CD14-positive monocyte (primary cell): ENCODE results near the gene BANP. TPM values are rescaled to one million over a fixed set of nuclear protein-coding genes. Genes with fewer than 3 reads are reported as not detected.
A peak's percentile ranks its signal among the peaks of the same experiment; 100 is the strongest.
"Not testable (repeated sequence)": the region's sequence is repeated elsewhere in the genome, so short reads cannot be mapped to it uniquely, and the experiment has no call there.

Experiments used
- DNase-seq, 3 donors: peaks; one replicate each; pipeline ENCODE4 v3.0.0-alpha.2; 2011 to 2022
- H2AFZ ChIP-seq: 2 replicates; pipeline ENCODE4 v1.6.0; 2012; ENCODE audit warnings: mild to moderate bottlenecking, low read depth, low read length, inconsistent platforms; ENCODE audit not compliant: insufficient read depth, poor library complexity, severe bottlenecking
- H3K27ac ChIP-seq, 2 donors: 1 replicate in 1 of 2; 2 replicates in 1 of 2; pipeline ENCODE4 v1.5.1; 2012 to 2013; ENCODE audit warnings: low read length in 2 of 2, control low read depth in 1 of 2, inconsistent platforms in 1 of 2, low read depth in 1 of 2, mild to moderate bottlenecking in 1 of 2
- H3K27me3 ChIP-seq, 2 donors: one replicate each; pipeline versions ENCODE4 v1.6.0 to v1.6.1; 2011 to 2013; ENCODE audit warnings: low read length in 2 of 2; ENCODE audit not compliant: control insufficient read depth in 2 of 2, insufficient read depth in 2 of 2
- H3K36me3 ChIP-seq, 2 donors: replicated peaks in 1 of 2; 1 replicate in 1 of 2; 2 replicates in 1 of 2; pipeline versions ENCODE4 v1.5.1 to v1.6.1; 2012 to 2013; ENCODE audit warnings: low read length in 2 of 2, control low read depth in 1 of 2, inconsistent platforms in 1 of 2, mild to moderate bottlenecking in 1 of 2; ENCODE audit not compliant: insufficient read depth in 2 of 2, control insufficient read depth in 1 of 2
- H3K4me1 ChIP-seq, 2 donors: 1 replicate in 1 of 2; 2 replicates in 1 of 2; pipeline versions ENCODE4 v1.5.1 to v1.6.1; 2012 to 2013; ENCODE audit warnings: low read length in 2 of 2, control low read depth in 1 of 2, inconsistent platforms in 1 of 2, mild to moderate bottlenecking in 1 of 2, moderate library complexity in 1 of 2; ENCODE audit not compliant: insufficient read depth in 2 of 2, control insufficient read depth in 1 of 2
- H3K4me2 ChIP-seq: replicated peaks from 2 replicates; pipeline ENCODE3; 2012; ENCODE audit warnings: low read length, moderate library complexity, mild to moderate bottlenecking; ENCODE audit not compliant: poor library complexity, severe bottlenecking; ENCODE audit errors: extremely low read depth
- H3K4me3 ChIP-seq, 3 experiments: fragments of 200-600 bp in 1 of 3; sonication (generic) in 1 of 3; replicated peaks in 1 of 3; 1 replicate in 2 of 3; 2 replicates in 1 of 3; pipeline ENCODE4 v1.5.1; 2011 to 2013; ENCODE audit warnings: low read length in 3 of 3, mild to moderate bottlenecking in 3 of 3, control low read depth in 2 of 3, low read depth in 2 of 3, inconsistent platforms in 1 of 3, moderate library complexity in 1 of 3
- H3K79me2 ChIP-seq: 2 replicates; pipeline ENCODE4 v1.6.0; 2012; ENCODE audit warnings: mild to moderate bottlenecking, control low read depth, inconsistent platforms, low read length, moderate library complexity; ENCODE audit not compliant: insufficient read depth
- H3K9ac ChIP-seq: 2 replicates; pipeline ENCODE4 v1.6.0; 2017; ENCODE audit warnings: low read length, mild to moderate bottlenecking; ENCODE audit not compliant: insufficient read depth, poor library complexity, severe bottlenecking
- H3K9me3 ChIP-seq, 2 donors: replicated peaks in 1 of 2; 1 replicate in 1 of 2; 2 replicates in 1 of 2; pipeline versions ENCODE4 v1.5.1 to v1.6.1; 2012 to 2013; ENCODE audit warnings: low read length in 2 of 2, control low read depth in 1 of 2; ENCODE audit not compliant: control insufficient read depth in 1 of 2, insufficient read depth in 1 of 2
- H4K20me1 ChIP-seq: 2 replicates; pipeline ENCODE4 v1.6.0; 2012; ENCODE audit warnings: mild to moderate bottlenecking, low read length, control low read depth, moderate library complexity; ENCODE audit not compliant: insufficient read depth
- H3K27ac Mint-ChIP-seq, 7 donors: one replicate each; pipeline ENCODE4 v1.8.0; 2020; ENCODE audit warnings: mild to moderate bottlenecking in 7 of 7, mixed read lengths in 7 of 7, moderate library complexity in 6 of 7, inconsistent platforms in 2 of 7
- H3K27me3 Mint-ChIP-seq, 3 donors: one replicate each; pipeline ENCODE4 v1.8.0; 2021 to 2022; ENCODE audit warnings: low read depth in 3 of 3, mild to moderate bottlenecking in 3 of 3, mixed read lengths in 3 of 3, moderate library complexity in 3 of 3, inconsistent platforms in 1 of 3
- H3K36me3 Mint-ChIP-seq, 2 donors: one replicate each; pipeline ENCODE4 v1.8.0; 2020; ENCODE audit warnings: mixed read lengths in 2 of 2, inconsistent platforms in 1 of 2, mild to moderate bottlenecking in 1 of 2
- H3K4me1 Mint-ChIP-seq: one replicate; pipeline ENCODE4 v1.8.0; 2020; ENCODE audit warnings: mild to moderate bottlenecking, mixed read lengths
- H3K4me3 Mint-ChIP-seq, 2 donors: one replicate each; pipeline ENCODE4 v1.8.0; 2020; ENCODE audit warnings: mild to moderate bottlenecking in 2 of 2, mixed read lengths in 2 of 2, moderate library complexity in 1 of 2
- H3K9me3 Mint-ChIP-seq, 7 donors: one replicate each; pipeline ENCODE4 v1.8.0; 2020 to 2022; ENCODE audit warnings: mixed read lengths in 7 of 7, mild to moderate bottlenecking in 6 of 7, moderate library complexity in 6 of 7, inconsistent platforms in 2 of 7
- CTCF ChIP-seq: fragments of 200-600 bp; IDR thresholded peaks from one replicate; pipeline ENCODE4 v1.8.0; 2022; ENCODE audit warnings: antibody characterized with exemption, mild to moderate bottlenecking
- WGBS: methylation state at CpG from one replicate; pipeline ENCODE4 v1.1.5; 2013; ENCODE audit warnings: missing lambda C conversion rate; ENCODE audit not compliant: insufficient coverage; 5-methylcytosine and 5-hydroxymethylcytosine counted together
- intact Hi-C, 2 donors: fragments of 100-400 bp; cut with micrococcal nuclease; formaldehyde crosslinking; loops; one replicate each; pipeline versions ENCODE4 v1.15.0 to v1.15.1; 2023
- polyA plus RNA-seq, 3 donors: library from polyadenylated mRNA; depleted of rRNA in 1 of 3; unstranded in 2 of 3; stranded (reverse) in 1 of 3; fragments of 300-500 nt in 2 of 3; fragments of >200 nt in 1 of 3; fragmentation: Illumina TruSeq in 2 of 3; gene quantifications; 1 replicate in 2 of 3; 2 replicates in 1 of 3; pipeline ENCODE4 v1.2.3, GENCODE V29; 2012 to 2021

BANP gene
- polyA plus RNA-seq, 3 donors: 10.1 to 40.9 (median 11.7) TPM

- H3K9me3 ChIP-seq, H3K36me3 ChIP-seq, DNase-seq, H3K9ac ChIP-seq, H4K20me1 ChIP-seq, H3K27me3 ChIP-seq, H3K4me2 ChIP-seq, H2AFZ ChIP-seq, H3K4me3 ChIP-seq, H3K27ac ChIP-seq, intact Hi-C loops, H3K9me3 Mint-ChIP-seq, H3K4me1 Mint-ChIP-seq, H3K4me1 ChIP-seq, H3K79me2 ChIP-seq, H3K36me3 Mint-ChIP-seq: not testable (repeated sequence)
- WGBS: 69% methylated on average over 17 of the region's 18 CpGs
- peak overlapping the region in 2 of 7 donors; percentile 31 to 54 for H3K27ac Mint-ChIP-seq
- H3K4me3 Mint-ChIP-seq: peak overlapping the region in 1 of 2 donors; percentile 35
- peaks cover 12 to 21% (median 18%) of the 10 kb centered on the region in 3 donors for H3K27me3 Mint-ChIP-seq
Measured at GRCh38 chr16:87912691-87913090, 38.5 kb upstream of the BANP start.

GRCh38 chr16:87914021-87914725, 37.1 kb upstream of the BANP start:
- WGBS: 86% methylated on average over 18 of the region's 27 CpGs
- H3K4me1 ChIP-seq, H3K4me2 ChIP-seq, H3K9me3 Mint-ChIP-seq, H4K20me1 ChIP-seq, H3K9ac ChIP-seq, H3K27ac ChIP-seq, H3K4me3 ChIP-seq, H2AFZ ChIP-seq, H3K79me2 ChIP-seq, H3K36me3 ChIP-seq, intact Hi-C loops, H3K27ac Mint-ChIP-seq, H3K9me3 ChIP-seq, H3K4me3 Mint-ChIP-seq, H3K36me3 Mint-ChIP-seq, H3K27me3 ChIP-seq, DNase-seq: not testable (repeated sequence)
- peaks cover 13% of the 10 kb centered on the region for H3K4me1 Mint-ChIP-seq
- peaks cover 8 to 16% (median 15%) of the 10 kb centered on the region in 3 donors for H3K27me3 Mint-ChIP-seq

GRCh38 chr16:87914812-87915211, 36.4 kb upstream of the BANP start:
- Mint-ChIP-seq H3K27me3 (peaks cover 9 to 15% (median 15%) of the 10 kb centered on the region in 3 donors), H3K27ac (no peak overlapping the region), H3K4me3 (no peak overlapping the region), H3K9me3 (peaks cover 0 to 4% (median 0%) of the 10 kb centered on the region in 7 donors), H3K36me3 (no peaks in the 10 kb centered on the region), H3K4me1 (peaks cover 11% of the 10 kb centered on the region)
- H2AFZ ChIP-seq: no peak overlapping the region
- no peak overlapping the region for H3K4me2 ChIP-seq
- H3K4me3 ChIP-seq: no peak overlapping the region
- H3K27ac ChIP-seq: no peak overlapping the region
- H3K27me3 ChIP-seq: no peaks in the 10 kb centered on the region
- H4K20me1 ChIP-seq: no peaks in the 10 kb centered on the region
- no peak for DNase-seq
- TF ChIP-seq CTCF: no peak
- 96% methylated on average over 24 of the region's 25 CpGs for WGBS
- no peak overlapping the region for H3K9ac ChIP-seq
- no peaks in the 10 kb centered on the region for H3K79me2 ChIP-seq
- no peaks in the 10 kb centered on the region for H3K9me3 ChIP-seq
- intact Hi-C loops: no loop called here
- H3K4me1 ChIP-seq: peaks cover 0 to 7% of the 10 kb centered on the region in 2 donors
- H3K36me3 ChIP-seq: no peaks in the 10 kb centered on the region
